KMS-11 (cell line): ENCODE measurements around the gene WNT9A.

ENCODE experiments used
- H2AFZ ChIP-seq: fragments of 200-600 bp; sonication (generic); 2 replicates; pipeline ENCODE4 v1.6.1; 2016; ENCODE audit warnings: antibody characterized with exemption, mixed run types, low read depth
- H3K27ac ChIP-seq: fragments of 200-600 bp; sonication (generic); 2 replicates; pipeline ENCODE4 v1.6.1; 2016; ENCODE audit warnings: mild to moderate bottlenecking, mixed run types
- H3K27me3 ChIP-seq: fragments of 200-600 bp; sonication (generic); 2 replicates; pipeline ENCODE4 v1.6.1; 2017; ENCODE audit warnings: mild to moderate bottlenecking, low read depth, mixed run types, moderate library complexity; ENCODE audit not compliant: insufficient read depth
- H3K36me3 ChIP-seq: fragments of 200-600 bp; sonication (generic); 2 replicates; pipeline ENCODE4 v1.6.1; 2017; ENCODE audit warnings: mild to moderate bottlenecking, mixed run types; ENCODE audit not compliant: insufficient read depth
- H3K4me1 ChIP-seq: fragments of 200-600 bp; sonication (generic); 2 replicates; pipeline ENCODE4 v1.6.1; 2016; ENCODE audit warnings: mild to moderate bottlenecking, low read depth, mixed run types; ENCODE audit not compliant: poor library complexity, severe bottlenecking
- H3K4me2 ChIP-seq: fragments of 200-600 bp; sonication (generic); 2 replicates; pipeline ENCODE4 v1.7.0; 2016; ENCODE audit warnings: mild to moderate bottlenecking, mixed run types
- H3K4me3 ChIP-seq: fragments of 200-600 bp; sonication (generic); IDR thresholded peaks from 2 replicates; pipeline ENCODE4 v1.6.1; 2017; ENCODE audit warnings: low read depth, low read length, mixed read lengths; ENCODE audit not compliant: insufficient read depth
- H3K79me2 ChIP-seq: fragments of 200-600 bp; sonication (generic); 2 replicates; pipeline ENCODE4 v1.6.1; 2016; ENCODE audit warnings: low read depth, mixed run types; ENCODE audit not compliant: insufficient read depth
- H3K9ac ChIP-seq: fragments of 200-600 bp; sonication (generic); 2 replicates; pipeline ENCODE4 v1.6.1; 2016; ENCODE audit warnings: mild to moderate bottlenecking, mixed run types
- H4K20me1 ChIP-seq: fragments of 200-600 bp; sonication (generic); 2 replicates; pipeline ENCODE4 v1.6.1; 2016; ENCODE audit warnings: mild to moderate bottlenecking, mixed run types; ENCODE audit not compliant: insufficient read depth
- CTCF ChIP-seq: fragments of 200-600 bp; sonication (generic); conservative IDR thresholded peaks from 2 replicates; pipeline ENCODE4 v1.6.1; 2017; ENCODE audit warnings: low read depth, mild to moderate bottlenecking, antibody characterized with exemption, low read length, moderate library complexity, mixed read lengths

The WNT9A gene

DNA sequence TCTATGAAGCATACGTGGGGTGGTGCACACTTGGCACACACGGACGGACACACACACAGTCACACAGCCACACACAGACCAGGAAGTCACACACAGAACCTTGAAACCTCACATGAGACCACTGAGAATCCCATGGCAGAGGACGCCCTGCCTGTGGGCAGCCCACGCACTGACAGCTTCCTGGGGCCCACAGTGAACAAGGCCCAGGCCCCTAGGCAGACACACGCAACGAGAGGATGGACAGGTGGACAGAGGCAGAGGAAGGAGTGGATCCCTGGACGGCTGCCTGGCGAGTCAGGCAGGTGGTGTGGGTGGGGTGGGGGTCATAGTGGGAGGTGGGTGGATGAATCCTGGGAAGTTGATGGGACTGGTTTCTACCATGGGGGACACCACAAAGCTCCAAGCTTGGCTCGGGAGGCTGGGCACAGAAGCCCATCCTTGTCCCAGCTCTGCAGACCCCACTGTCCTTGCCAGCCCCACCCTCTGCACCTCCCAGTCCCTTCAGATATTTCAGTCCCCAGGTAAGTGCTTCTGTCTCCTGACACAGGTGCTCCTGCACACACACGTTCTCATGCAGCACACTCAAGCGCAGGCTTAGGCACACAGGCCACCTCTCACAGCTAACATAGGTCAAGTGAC lies 49.1 kb downstream of the WNT9A start:
- Histone ChIP-seq H3K9ac (no peak overlapping the region), H3K36me3 (no peaks in the 10 kb centered on the region), H3K79me2 (no peaks in the 10 kb centered on the region), H2AFZ (no peak overlapping the region), H3K27ac (no peak overlapping the region), H4K20me1 (no peaks in the 10 kb centered on the region), H3K4me3 (no peak overlapping the region), H3K4me1 (no peaks in the 10 kb centered on the region), H3K27me3 (peaks cover 2% of the 10 kb centered on the region; the same call in 1 of the 2 replicates), H3K4me2 (no peak overlapping the region)
- TF ChIP-seq CTCF: no peak

DNA sequence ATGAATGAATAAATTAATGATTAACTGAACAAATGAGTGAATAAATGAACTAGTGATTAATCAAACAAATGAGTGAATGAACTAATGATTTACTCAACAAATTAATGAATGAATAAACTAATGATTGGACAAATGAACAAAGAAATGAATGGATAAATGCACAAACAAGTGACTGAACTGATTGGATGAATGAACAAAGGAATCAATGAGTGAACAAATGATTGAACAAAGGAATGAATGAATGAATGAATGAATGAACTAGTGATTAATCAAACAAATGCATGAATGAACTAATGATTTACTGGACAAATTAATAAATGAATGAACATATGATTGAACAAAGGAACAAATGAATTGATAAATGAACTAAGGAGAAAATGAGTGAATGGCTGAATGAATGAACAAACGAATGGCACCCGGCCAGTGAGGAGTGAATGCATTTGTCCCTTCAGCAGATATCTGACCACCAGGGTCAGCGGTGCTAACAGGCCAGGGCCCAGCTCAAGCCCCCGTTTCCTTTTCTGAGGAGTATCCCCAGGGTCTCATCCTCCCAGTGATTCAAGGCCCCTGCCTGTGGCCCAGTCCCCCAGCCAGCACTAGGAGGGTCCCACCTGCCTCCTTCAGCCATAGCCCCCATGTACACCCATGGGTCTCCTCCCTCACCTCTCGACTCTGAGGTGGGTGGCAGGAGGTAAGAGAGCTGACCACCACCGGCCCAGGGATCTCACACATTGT lies 49.9 kb downstream of the WNT9A start:
- Histone ChIP-seq H3K4me3 (no peak overlapping the region), H3K4me1 (no peaks in the 10 kb centered on the region), H2AFZ (no peak overlapping the region), H3K27ac (no peak overlapping the region), H3K9ac (no peak overlapping the region), H3K79me2 (no peaks in the 10 kb centered on the region), H3K27me3 (peaks cover 2% of the 10 kb centered on the region; the same call in 1 of the 2 replicates), H3K36me3 (no peaks in the 10 kb centered on the region), H3K4me2 (no peak overlapping the region), H4K20me1 (no peaks in the 10 kb centered on the region)
- TF ChIP-seq CTCF: no peak

GRCh38 chr1:227896710-227897655 lies 50.7 kb downstream of the WNT9A start:
- no peak for TF ChIP-seq CTCF

DNA sequence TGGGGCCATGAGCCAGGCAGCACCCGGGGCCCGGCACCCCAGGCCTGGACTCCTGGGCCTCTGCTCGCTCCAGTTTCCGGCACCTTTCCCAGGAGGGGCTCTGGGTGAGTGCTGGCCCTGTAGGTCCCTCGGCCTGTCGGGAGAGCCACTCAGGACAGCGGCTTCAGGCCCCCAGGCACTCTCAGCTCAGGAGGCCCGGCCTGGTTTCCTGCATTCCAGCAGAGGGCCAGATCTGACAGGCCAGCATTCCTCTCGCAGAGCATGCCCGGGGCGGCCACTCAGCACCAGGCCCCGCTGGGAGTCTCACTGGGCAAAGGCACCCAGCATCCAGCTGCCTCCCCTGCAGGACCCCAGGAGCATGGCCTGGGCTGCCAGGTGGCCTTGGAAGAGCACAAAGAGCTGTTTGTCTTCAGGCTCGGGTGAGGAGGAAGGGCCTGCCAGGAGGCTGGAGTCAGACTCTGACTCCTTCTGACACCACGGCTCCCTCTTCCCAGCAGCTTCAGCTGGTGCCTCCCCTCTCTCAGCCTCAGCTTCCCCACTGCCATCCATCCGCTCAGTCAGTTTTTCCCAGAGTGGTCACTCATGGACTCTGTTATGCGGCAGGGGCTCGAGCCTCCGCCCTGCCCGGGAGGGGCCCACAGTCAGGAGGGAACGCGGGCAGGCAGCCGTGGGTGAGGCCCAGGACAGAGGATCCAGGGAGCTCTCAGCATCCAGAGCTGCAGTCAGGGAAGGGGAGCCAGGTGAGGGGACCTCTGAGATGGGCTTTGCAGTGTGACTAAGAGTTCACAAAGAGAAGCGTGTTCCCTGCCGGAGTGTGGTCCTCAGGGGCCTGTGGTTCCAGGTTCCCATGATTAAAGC lies 51.7 kb downstream of the WNT9A start:
- Histone ChIP-seq H3K79me2 (no peaks in the 10 kb centered on the region), H3K27ac (no peak overlapping the region), H3K36me3 (no peaks in the 10 kb centered on the region), H3K27me3 (peaks cover 2% of the 10 kb centered on the region; the same call in 1 of the 2 replicates), H3K4me2 (no peak overlapping the region), H2AFZ (no peak overlapping the region), H3K4me3 (no peak overlapping the region), H3K4me1 (no peaks in the 10 kb centered on the region), H4K20me1 (no peaks in the 10 kb centered on the region), H3K9ac (no peak overlapping the region)
- TF ChIP-seq CTCF: no peak

More at GRCh38 chr1:227896710-227897655, 50.7 kb downstream of the WNT9A start:
- Histone ChIP-seq H3K4me2 (no peak overlapping the region), H2AFZ (no peak overlapping the region), H3K4me1 (no peaks in the 10 kb centered on the region), H3K36me3 (no peaks in the 10 kb centered on the region), H3K79me2 (no peaks in the 10 kb centered on the region), H3K4me3 (no peak overlapping the region), H3K27ac (no peak overlapping the region), H3K9ac (no peak overlapping the region), H4K20me1 (no peaks in the 10 kb centered on the region), H3K27me3 (peaks cover 2% of the 10 kb centered on the region; the same call in 1 of the 2 replicates)
